ENCODE data around the gene LIPI.

Gene LIPI

GRCh38 chr21:14078746-14079375, 131.9 kb downstream of the LIPI start:
- no peak for TF ChIP-seq CTCF (IDR thresholded peaks at IDR 0.05; ENCODE audit: low read depth, low read length)
- no peak overlapping the region for H3K4me3 ChIP-seq (ENCODE audit: low read depth, low read length)
- in situ Hi-C loops (cut with HindIII; ENCODE audit: low sequenced_read_pairs): no loop called here
- no peak for DNase-seq (ENCODE audit: low read depth, low spot score)

GRCh38 chr21:14076143-14076806, 134.5 kb downstream of the LIPI start:
- no peak for DNase-seq (ENCODE audit: low read depth, low spot score)
- no peak for TF ChIP-seq CTCF (IDR thresholded peaks at IDR 0.05; ENCODE audit: low read depth, low read length)
- no peak overlapping the region for H3K4me3 ChIP-seq (ENCODE audit: low read depth, low read length)
- in situ Hi-C loops (cut with HindIII; ENCODE audit: low sequenced_read_pairs): no loop called here

- in situ Hi-C loops (cut with HindIII; ENCODE audit: low sequenced_read_pairs): no loop called here
- no peak for TF ChIP-seq CTCF (IDR thresholded peaks at IDR 0.05; ENCODE audit: low read depth, low read length)
- H3K4me3 ChIP-seq (ENCODE audit: low read depth, low read length): no peak overlapping the region
- DNase-seq (ENCODE audit: low read depth, low spot score): no peak
Observed at GRCh38 chr21:14075346-14076142, 135.2 kb downstream of the LIPI start.

GRCh38 chr21:14074177-14074576, 136.6 kb downstream of the LIPI start:
- in situ Hi-C loops (cut with HindIII; ENCODE audit: low sequenced_read_pairs): no loop called here
- no peak for TF ChIP-seq CTCF (IDR thresholded peaks at IDR 0.05; ENCODE audit: low read depth, low read length)
- no peak for DNase-seq (ENCODE audit: low read depth, low spot score)
- no peak overlapping the region for H3K4me3 ChIP-seq (ENCODE audit: low read depth, low read length)

- DNase-seq (ENCODE audit: low read depth, low spot score): no peak
- H3K4me3 ChIP-seq (ENCODE audit: low read depth, low read length): no peak overlapping the region
- in situ Hi-C loops (cut with HindIII; ENCODE audit: low sequenced_read_pairs): no loop called here
- TF ChIP-seq CTCF (IDR thresholded peaks at IDR 0.05; ENCODE audit: low read depth, low read length): no peak
Observed at GRCh38 chr21:14073615-14074014, 137.1 kb downstream of the LIPI start.

GRCh38 chr21:14072761-14073535, 137.8 kb downstream of the LIPI start:
- TF ChIP-seq CTCF (IDR thresholded peaks at IDR 0.05; ENCODE audit: low read depth, low read length): no peak
- no peak for DNase-seq (ENCODE audit: low read depth, low spot score)
- in situ Hi-C loops (cut with HindIII; ENCODE audit: low sequenced_read_pairs): no loop called here
- H3K4me3 ChIP-seq (ENCODE audit: low read depth, low read length): no peak overlapping the region

Data from astrocyte of the spinal cord (primary cell).